ENCODE measurements around the gene NDUFS4. TPM values are rescaled to one million over a fixed set of nuclear protein-coding genes. Genes with fewer than 3 reads are reported as not detected.

Gene NDUFS4
- total RNA-seq, 1 donor from 2014 or later, result 74.3 TPM

- H3K4me1 Mint-ChIP-seq (ENCODE audit: unreplicated experiment), result peaks cover 1% of the 10 kb centered on the region
- no peaks in the 10 kb centered on the region for H3K27me3 Mint-ChIP-seq (ENCODE audit: unreplicated experiment)
- no peak for TF ChIP-seq CTCF (IDR thresholded peaks at IDR 0.05)
- H3K9me3 Mint-ChIP-seq (ENCODE audit: unreplicated experiment), result no peaks in the 10 kb centered on the region
- H3K27ac Mint-ChIP-seq (ENCODE audit: unreplicated experiment), result no peak overlapping the region
- peaks cover 13% of the 10 kb centered on the region for H3K36me3 Mint-ChIP-seq (ENCODE audit: unreplicated experiment)
- no peak overlapping the region for H3K4me3 Mint-ChIP-seq (ENCODE audit: unreplicated experiment)
- no peak for DNase-seq (ENCODE audit: extremely low spot score, unreplicated experiment)
Observed at GRCh38 chr5:53613061-53613460, 52.6 kb downstream of the NDUFS4 start.

DNA sequence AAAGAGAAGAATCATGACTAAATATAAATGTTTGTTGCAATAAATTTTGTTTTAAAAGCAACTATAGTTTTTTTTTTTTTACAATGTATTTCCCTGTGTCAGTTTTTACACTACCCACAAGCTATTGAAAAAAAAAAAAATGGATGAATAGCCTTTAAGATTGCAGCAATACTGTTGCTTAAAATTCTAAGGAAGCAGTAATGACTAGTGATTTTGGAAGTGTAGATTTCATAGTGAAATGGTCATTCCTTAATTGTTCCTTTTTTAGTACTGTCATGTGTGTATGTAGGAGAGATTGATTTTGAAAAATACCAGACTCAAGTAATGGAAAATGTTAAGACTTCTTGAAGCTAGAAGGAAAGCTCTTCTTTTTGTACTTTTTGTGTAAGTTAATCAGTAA is 53.1 kb downstream of the NDUFS4 start:
- Mint-ChIP-seq H3K27me3 (ENCODE audit: unreplicated experiment) (no peaks in the 10 kb centered on the region), H3K9me3 (ENCODE audit: unreplicated experiment) (no peaks in the 10 kb centered on the region), H3K27ac (ENCODE audit: unreplicated experiment) (no peak overlapping the region), H3K36me3 (ENCODE audit: unreplicated experiment) (peaks cover 13% of the 10 kb centered on the region), H3K4me1 (ENCODE audit: unreplicated experiment) (peaks cover 1% of the 10 kb centered on the region), H3K4me3 (ENCODE audit: unreplicated experiment) (no peak overlapping the region)
- no peak for DNase-seq (ENCODE audit: extremely low spot score, unreplicated experiment)
- no peak for TF ChIP-seq CTCF (IDR thresholded peaks at IDR 0.05)

GRCh38 chr5:53614376-53614885 is 54.0 kb downstream of the NDUFS4 start:
- no peak for DNase-seq (ENCODE audit: extremely low spot score, unreplicated experiment)
- no peak overlapping the region for H3K4me3 Mint-ChIP-seq (ENCODE audit: unreplicated experiment)
- no peaks in the 10 kb centered on the region for H3K9me3 Mint-ChIP-seq (ENCODE audit: unreplicated experiment)
- no peak for TF ChIP-seq CTCF (IDR thresholded peaks at IDR 0.05)
- H3K27ac Mint-ChIP-seq (ENCODE audit: unreplicated experiment), result no peak overlapping the region
- H3K27me3 Mint-ChIP-seq (ENCODE audit: unreplicated experiment), result no peaks in the 10 kb centered on the region
- H3K4me1 Mint-ChIP-seq (ENCODE audit: unreplicated experiment), result peaks cover 1% of the 10 kb centered on the region
- H3K36me3 Mint-ChIP-seq (ENCODE audit: unreplicated experiment), result peaks cover 5% of the 10 kb centered on the region

- no peak for DNase-seq (ENCODE audit: extremely low spot score, unreplicated experiment)
- H3K4me1 Mint-ChIP-seq (ENCODE audit: unreplicated experiment), result peaks cover 1% of the 10 kb centered on the region
- no peaks in the 10 kb centered on the region for H3K9me3 Mint-ChIP-seq (ENCODE audit: unreplicated experiment)
- no peaks in the 10 kb centered on the region for H3K27me3 Mint-ChIP-seq (ENCODE audit: unreplicated experiment)
- H3K27ac Mint-ChIP-seq (ENCODE audit: unreplicated experiment), result no peak overlapping the region
- H3K36me3 Mint-ChIP-seq (ENCODE audit: unreplicated experiment), result no peaks in the 10 kb centered on the region
- no peak for TF ChIP-seq CTCF (IDR thresholded peaks at IDR 0.05)
- H3K4me3 Mint-ChIP-seq (ENCODE audit: unreplicated experiment), result no peak overlapping the region
Observed at GRCh38 chr5:53616939-53617549, 56.6 kb downstream of the NDUFS4 start.

- no peak for DNase-seq (ENCODE audit: extremely low spot score, unreplicated experiment)
- Mint-ChIP-seq H3K27ac (ENCODE audit: unreplicated experiment) (no peak overlapping the region), H3K4me1 (ENCODE audit: unreplicated experiment) (no peaks in the 10 kb centered on the region), H3K9me3 (ENCODE audit: unreplicated experiment) (no peaks in the 10 kb centered on the region), H3K36me3 (ENCODE audit: unreplicated experiment) (peaks cover 22% of the 10 kb centered on the region), H3K4me3 (ENCODE audit: unreplicated experiment) (no peak overlapping the region), H3K27me3 (ENCODE audit: unreplicated experiment) (no peaks in the 10 kb centered on the region)
- no peak for TF ChIP-seq CTCF (IDR thresholded peaks at IDR 0.05)
Observed at GRCh38 chr5:53631251-53631650, 70.8 kb downstream of the NDUFS4 start.

All from osteocyte (in vitro differentiated cells).